GM12878 (cell line): ENCODE data around the gene PLXNA4. TPM values are rescaled to one million over a fixed set of nuclear protein-coding genes. Genes with fewer than 3 reads are reported as not detected.

Source experiments
- ATAC-seq: fragments of 200-7000 bp; cut with Tn5 transposase; 3 replicates; pipeline ENCODE4 v1.9.1; 2020; ENCODE audit warnings: mild to moderate bottlenecking, moderate library complexity
- BruUV-seq: library from RNA; stranded (reverse); fragments of 400-500 nt; replicated peaks from 2 replicates; lab custom pipeline; 2021; lab: Mats Ljungman, UMichigan
- CTCF ChIA-PET: fragments of 300-600 bp; sonication (Branson Sonifier 250); formaldehyde crosslinking; extraction: SDS; loops from one replicate; lab custom pipeline; 2021; ENCODE audit warnings: inconsistent platforms; lab: Yijun Ruan, JAX
- POLR2A ChIA-PET: fragments of 350-600 bp; formaldehyde crosslinking; extraction: SDS; loops from one replicate; lab custom pipeline; 2021; ENCODE audit warnings: inconsistent platforms; lab: Charles Lee
- RAD21 ChIA-PET: fragments of 300-600 bp; sonication (Branson Sonifier 250); formaldehyde crosslinking; loops from one replicate; lab custom pipeline; 2023; ENCODE audit warnings: antibody characterized with exemption; ENCODE audit not compliant: unreplicated experiment; lab: Charles Lee
- SMC1A ChIA-PET: fragments of 300-600 bp; sonication (Branson Sonifier 250); formaldehyde crosslinking; loops from one replicate; lab custom pipeline; 2023; ENCODE audit not compliant: unreplicated experiment, uncharacterized antibody; lab: Charles Lee
- DNase-seq: peaks from one replicate; pipeline ENCODE4 v3.0.0-alpha.2; 2011; ENCODE audit warnings: low read depth, low spot score
- FAIRE-seq: peaks from 3 replicates; lab custom pipeline; 2011; peaks lifted over from hg19 to GRCh38; lab: Jason Lieb, UNC
- H2AFZ ChIP-seq: 2 replicates; pipeline ENCODE4 v1.6.0; 2011; ENCODE audit warnings: low read depth, low read length, control low read depth; ENCODE audit not compliant: control insufficient read depth
- H3K27ac ChIP-seq: 2 replicates; pipeline ENCODE4 v1.5.1; 2011; ENCODE audit warnings: control low read depth; ENCODE audit not compliant: control insufficient read depth, insufficient read depth
- H3K27me3 ChIP-seq, 2 experiments: replicated peaks in 1 of 2; 2 replicates each; pipeline versions ENCODE4 v1.6.0 to v1.6.1; 2011; ENCODE audit warnings: low read length in 1 of 2; ENCODE audit not compliant: control insufficient read depth in 2 of 2, insufficient read depth in 2 of 2
- H3K36me3 ChIP-seq, 2 experiments: 2 replicates each; pipeline ENCODE4 v1.5.1; 2011; ENCODE audit warnings: low read length in 1 of 2; ENCODE audit not compliant: control insufficient read depth in 2 of 2, insufficient read depth in 2 of 2
- H3K4me1 ChIP-seq: 2 replicates; pipeline ENCODE4 v1.6.1; 2011; ENCODE audit warnings: mild to moderate bottlenecking, low read length, moderate library complexity, mixed read lengths; ENCODE audit not compliant: control insufficient read depth, insufficient read depth
- H3K4me2 ChIP-seq: 2 replicates; pipeline ENCODE4 v1.6.0; 2011; ENCODE audit warnings: control low read depth; ENCODE audit not compliant: control insufficient read depth, insufficient read depth
- H3K4me3 ChIP-seq: fragments of 200-600 bp; sonication (generic); 2 replicates; pipeline ENCODE4 v1.5.1; 2016
- H3K79me2 ChIP-seq: 2 replicates; pipeline ENCODE4 v1.6.0; 2011; ENCODE audit warnings: low read length; ENCODE audit not compliant: control insufficient read depth, insufficient read depth
- H3K9ac ChIP-seq: 2 replicates; pipeline ENCODE4 v1.8.0; 2011; ENCODE audit warnings: low read length, control low read depth, mixed read lengths; ENCODE audit not compliant: control insufficient read depth, insufficient read depth
- H3K9me3 ChIP-seq: replicated peaks from 3 replicates; pipeline ENCODE4 v1.5.1; 2011; ENCODE audit warnings: mild to moderate bottlenecking, low read length; ENCODE audit not compliant: control insufficient read depth, insufficient read depth
- H4K20me1 ChIP-seq: 2 replicates; pipeline ENCODE4 v1.6.0; 2011; ENCODE audit not compliant: control insufficient read depth, insufficient read depth
- BACH1 ChIP-seq: fragments of 450-650 bp; IDR thresholded peaks from 2 replicates; pipeline ENCODE4 v1.6.1; 2017; ENCODE audit warnings: mild to moderate bottlenecking, borderline replicate concordance
- BCLAF1 ChIP-seq: fragments of 450-650 bp; IDR thresholded peaks from 2 replicates; pipeline ENCODE4 v1.6.1; 2017; ENCODE audit warnings: antibody characterized with exemption, mild to moderate bottlenecking, moderate library complexity
- CUX1 ChIP-seq: IDR thresholded peaks from 2 replicates; pipeline ENCODE4 v1.6.1; 2012; ENCODE audit warnings: improper control_type of control experiment, low read depth, low read length; ENCODE audit not compliant: insufficient replicate concordance
- IKZF1 ChIP-seq: fragments of 450-650 bp; conservative IDR thresholded peaks from 2 replicates; pipeline ENCODE4 v1.6.1; 2017; ENCODE audit warnings: antibody characterized with exemption, mild to moderate bottlenecking
- MTA3 ChIP-seq: IDR thresholded peaks from 2 replicates; pipeline ENCODE4 v1.6.1; 2012; ENCODE audit warnings: low read length, inconsistent platforms, borderline replicate concordance
- PRDM15 ChIP-seq: fragments of 450-650 bp; formaldehyde crosslinking; IDR thresholded peaks from 2 replicates; pipeline ENCODE4 v1.4.0; 2020; ENCODE audit warnings: mild to moderate bottlenecking, moderate library complexity
- RELA ChIP-seq: fragments of 450-650 bp; IDR thresholded peaks from 2 replicates; pipeline ENCODE4 v1.8.0; 2014; ENCODE audit warnings: borderline replicate concordance; ENCODE audit not compliant: partially characterized antibody
- SIN3A ChIP-seq: IDR thresholded peaks from 2 replicates; pipeline ENCODE4 v1.6.1; 2012; ENCODE audit warnings: low read depth, low read length, improper control_type of control experiment
- STAT1 ChIP-seq: fragments of 450-650 bp; conservative IDR thresholded peaks from 2 replicates; pipeline ENCODE4 v1.6.1; 2014; ENCODE audit warnings: antibody characterized with exemption, mild to moderate bottlenecking
- TAF1 ChIP-seq: IDR thresholded peaks from 2 replicates; pipeline ENCODE4 v1.6.1; 2011; ENCODE audit warnings: mild to moderate bottlenecking, low read depth, low read length, borderline replicate concordance
- WGBS: methylation state at CpG from one replicate; pipeline ENCODE4 v1.1.6; 2016; ENCODE audit warnings: low lambda C conversion rate; ENCODE audit not compliant: insufficient replicate concordance, insufficient coverage; ENCODE audit errors: missing lambda C conversion rate; 5-methylcytosine and 5-hydroxymethylcytosine counted together
- in situ Hi-C: fragments of 300-500 bp; cut with MboI; formaldehyde crosslinking; loops from 9 replicates; pipeline ENCODE4 v1.14.3; 2018; ENCODE audit warnings: mixed read lengths
- intact Hi-C: fragments of 100-400 bp; cut with micrococcal nuclease; formaldehyde crosslinking; loops from one replicate; pipeline ENCODE4 v1.14.2; 2022; ENCODE audit not compliant: unreplicated experiment
- polyA plus RNA-seq, 11 experiments: library from polyadenylated mRNA; depleted of rRNA in 4 of 11; unstranded in 6 of 11; stranded (reverse) in 5 of 11; fragments of >200 nt; fragmentation: Nextera tagmentation in 4 of 11; fragmentation: Illumina TruSeq in 1 of 11; extraction: Ambion mirVana in 4 of 11; extraction: Trizol in 1 of 11; gene quantifications; 1 replicate in 1 of 11; 2 replicates in 10 of 11; pipeline versions ENCODE4 v1.2.1 to v1.2.3, GENCODE V29; 2011 to 2016; ENCODE audit warnings: inconsistent platforms in 2 of 11, missing spikeins in 2 of 11, low read depth in 1 of 11
- total RNA-seq, 4 experiments: library from RNA; depleted of rRNA in 3 of 4; stranded (reverse); fragments of >200 nt in 3 of 4; fragmentation: Illumina TruSeq in 1 of 4; extraction: Trizol in 1 of 4; gene quantifications; 2 replicates each; pipeline versions ENCODE4 v1.2.1 to v1.2.3, GENCODE V29; 2013 to 2021
- TF ChIP-seq, protein P1 (sequence below): fragments of 150-350 bp; IDR thresholded peaks from 2 replicates; pipeline ENCODE4 v1.6.1; 2014; ENCODE audit warnings: mild to moderate bottlenecking, low read depth, low read length

The PLXNA4 gene
- total and polyA plus RNA-seq, 10 of the 15 experiments (the other 5 are each of a cell fraction or from before 2014, with no cell fraction given) = 0.03 TPM; not detected in 9

GRCh38 chr7:132494474-132494873 is 81.8 kb downstream of the PLXNA4 start:
- no peaks in the 10 kb centered on the region for H4K20me1 ChIP-seq
- H3K9me3 ChIP-seq = no peaks in the 10 kb centered on the region
- in situ Hi-C loops = no loop called here
- no peak overlapping the region for H2AFZ ChIP-seq
- no peak overlapping the region for H3K27ac ChIP-seq
- ChIA-PET POLR2A (no interaction called here), SMC1A (no interaction called here), RAD21 (no interaction called here), CTCF (interaction anchor here (0.7 kb wide), 1 partner anchor 86 kb away, joined by 5 read pairs; no protein-coding TSS in a partner anchor)
- H3K27me3 ChIP-seq = no peaks in the 10 kb centered on the region; a peak in 2 of 4 replicates
- no peak overlapping the region for H3K4me2 ChIP-seq
- 55% methylated on average over 12 of the region's 12 CpGs for WGBS
- H3K36me3 ChIP-seq = no peaks in the 10 kb centered on the region
- ATAC-seq (no peak), FAIRE-seq (no peak), DNase-seq (no peak)
- BruUV-seq = no TSS peak
- no peak overlapping the region for H3K4me3 ChIP-seq
- H3K79me2 ChIP-seq = no peaks in the 10 kb centered on the region
- H3K4me1 ChIP-seq = no peaks in the 10 kb centered on the region
- no peak overlapping the region for H3K9ac ChIP-seq
- intact Hi-C loops = no loop called here
- TF ChIP-seq SIN3A = no peak
- no peak for TF ChIP-seq STAT1
- TF ChIP-seq CUX1 = no peak
- TF ChIP-seq, protein P1, sequence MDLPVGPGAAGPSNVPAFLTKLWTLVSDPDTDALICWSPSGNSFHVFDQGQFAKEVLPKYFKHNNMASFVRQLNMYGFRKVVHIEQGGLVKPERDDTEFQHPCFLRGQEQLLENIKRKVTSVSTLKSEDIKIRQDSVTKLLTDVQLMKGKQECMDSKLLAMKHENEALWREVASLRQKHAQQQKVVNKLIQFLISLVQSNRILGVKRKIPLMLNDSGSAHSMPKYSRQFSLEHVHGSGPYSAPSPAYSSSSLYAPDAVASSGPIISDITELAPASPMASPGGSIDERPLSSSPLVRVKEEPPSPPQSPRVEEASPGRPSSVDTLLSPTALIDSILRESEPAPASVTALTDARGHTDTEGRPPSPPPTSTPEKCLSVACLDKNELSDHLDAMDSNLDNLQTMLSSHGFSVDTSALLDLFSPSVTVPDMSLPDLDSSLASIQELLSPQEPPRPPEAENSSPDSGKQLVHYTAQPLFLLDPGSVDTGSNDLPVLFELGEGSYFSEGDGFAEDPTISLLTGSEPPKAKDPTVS = no peak
- no peak for TF ChIP-seq BACH1
- TF ChIP-seq BCLAF1 = no peak
- no peak for TF ChIP-seq TAF1
- no peak for TF ChIP-seq MTA3
- TF ChIP-seq IKZF1 = no peak
- TF ChIP-seq RELA = no peak
- no peak for TF ChIP-seq PRDM15 (CRISPR knock-in tag)
